ENCODE data around the gene DCDC2.

- TF ChIP-seq MYC (IDR thresholded peaks at IDR 0.05; ENCODE audit: low read depth, low read length), result no peak
- peak; percentile 75 to 86 for TF ChIP-seq CTCF (IDR thresholded peaks at IDR 0.05; ENCODE audit: extremely low read depth in 1 of 2, insufficient read depth in 1 of 2, low read depth in 1 of 2, low read length in 2 of 2)
Measured at GRCh38 chr6:24359640-24360454, 2.0 kb upstream of the DCDC2 start.
